NCI-H524 (cell line): ENCODE measurements around the gene ESYT1.
A peak's percentile ranks its signal among the peaks of the same experiment; 100 is the strongest.

Source experiments
- DNase-seq, 2 experiments: peaks; one replicate each; lab custom pipeline; 2025; lab: John Stamatoyannopoulos, UW

The ESYT1 gene, protein sequence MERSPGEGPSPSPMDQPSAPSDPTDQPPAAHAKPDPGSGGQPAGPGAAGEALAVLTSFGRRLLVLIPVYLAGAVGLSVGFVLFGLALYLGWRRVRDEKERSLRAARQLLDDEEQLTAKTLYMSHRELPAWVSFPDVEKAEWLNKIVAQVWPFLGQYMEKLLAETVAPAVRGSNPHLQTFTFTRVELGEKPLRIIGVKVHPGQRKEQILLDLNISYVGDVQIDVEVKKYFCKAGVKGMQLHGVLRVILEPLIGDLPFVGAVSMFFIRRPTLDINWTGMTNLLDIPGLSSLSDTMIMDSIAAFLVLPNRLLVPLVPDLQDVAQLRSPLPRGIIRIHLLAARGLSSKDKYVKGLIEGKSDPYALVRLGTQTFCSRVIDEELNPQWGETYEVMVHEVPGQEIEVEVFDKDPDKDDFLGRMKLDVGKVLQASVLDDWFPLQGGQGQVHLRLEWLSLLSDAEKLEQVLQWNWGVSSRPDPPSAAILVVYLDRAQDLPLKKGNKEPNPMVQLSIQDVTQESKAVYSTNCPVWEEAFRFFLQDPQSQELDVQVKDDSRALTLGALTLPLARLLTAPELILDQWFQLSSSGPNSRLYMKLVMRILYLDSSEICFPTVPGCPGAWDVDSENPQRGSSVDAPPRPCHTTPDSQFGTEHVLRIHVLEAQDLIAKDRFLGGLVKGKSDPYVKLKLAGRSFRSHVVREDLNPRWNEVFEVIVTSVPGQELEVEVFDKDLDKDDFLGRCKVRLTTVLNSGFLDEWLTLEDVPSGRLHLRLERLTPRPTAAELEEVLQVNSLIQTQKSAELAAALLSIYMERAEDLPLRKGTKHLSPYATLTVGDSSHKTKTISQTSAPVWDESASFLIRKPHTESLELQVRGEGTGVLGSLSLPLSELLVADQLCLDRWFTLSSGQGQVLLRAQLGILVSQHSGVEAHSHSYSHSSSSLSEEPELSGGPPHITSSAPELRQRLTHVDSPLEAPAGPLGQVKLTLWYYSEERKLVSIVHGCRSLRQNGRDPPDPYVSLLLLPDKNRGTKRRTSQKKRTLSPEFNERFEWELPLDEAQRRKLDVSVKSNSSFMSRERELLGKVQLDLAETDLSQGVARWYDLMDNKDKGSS

DNA sequence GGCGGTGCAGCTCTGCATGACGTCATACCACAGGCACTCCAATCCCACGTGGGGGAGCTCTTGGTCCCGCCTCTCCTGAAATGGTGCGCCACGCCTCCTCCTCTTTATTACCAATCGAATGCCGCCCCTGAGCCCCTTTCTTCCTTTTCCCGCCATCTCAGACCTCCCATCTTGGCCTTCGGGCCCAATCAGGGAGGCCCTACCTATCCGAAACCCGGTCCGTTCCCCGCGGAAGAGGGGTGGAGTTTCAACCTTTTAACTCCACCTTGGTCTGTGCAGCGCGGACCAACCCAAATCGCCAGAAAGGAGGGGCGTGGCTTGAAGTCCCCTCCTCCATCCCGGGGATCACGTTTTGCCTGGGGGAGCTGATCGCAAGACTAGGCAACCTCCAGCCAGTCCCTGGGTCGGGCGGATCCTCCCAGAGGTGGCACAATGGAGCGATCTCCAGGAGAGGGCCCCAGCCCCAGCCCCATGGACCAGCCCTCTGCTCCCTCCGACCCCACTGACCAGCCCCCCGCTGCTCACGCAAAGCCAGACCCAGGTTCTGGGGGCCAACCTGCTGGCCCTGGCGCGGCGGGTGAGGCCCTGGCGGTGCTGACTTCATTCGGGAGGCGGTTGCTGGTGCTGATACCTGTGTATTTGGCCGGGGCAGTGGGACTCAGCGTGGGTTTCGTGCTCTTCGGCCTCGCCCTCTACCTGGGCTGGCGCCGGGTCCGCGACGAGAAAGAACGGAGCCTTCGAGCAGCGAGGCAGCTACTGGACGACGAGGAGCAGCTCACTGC is at the start of gene ESYT1:
ESYT1 (plus strand) TSS at position 380 of the 782 bp plus-strand sequence; CDS start at position 433, 53 bp downstream.
- DNase-seq = peak; percentile 99 to 100

DNA sequence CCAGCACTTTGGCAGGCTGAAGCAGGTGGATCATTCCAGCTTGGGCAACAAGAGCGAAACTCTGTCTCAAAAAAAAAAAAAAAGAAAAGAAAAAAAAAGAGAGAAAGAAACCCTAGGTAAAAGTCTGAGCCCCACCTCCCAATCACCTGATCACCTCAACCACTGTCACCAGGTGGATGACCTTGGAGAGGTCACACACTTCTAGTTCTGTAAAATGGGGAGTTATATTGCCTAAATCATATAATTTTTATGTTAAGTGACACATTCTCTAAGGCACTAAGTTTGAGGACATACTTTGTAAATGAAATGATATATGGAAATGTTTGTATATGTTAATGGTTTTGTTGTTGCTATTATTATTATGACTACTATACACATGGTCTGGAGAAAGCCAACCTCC is 49.6 kb upstream of the ESYT1 start:
- DNase-seq = no peak

DNA sequence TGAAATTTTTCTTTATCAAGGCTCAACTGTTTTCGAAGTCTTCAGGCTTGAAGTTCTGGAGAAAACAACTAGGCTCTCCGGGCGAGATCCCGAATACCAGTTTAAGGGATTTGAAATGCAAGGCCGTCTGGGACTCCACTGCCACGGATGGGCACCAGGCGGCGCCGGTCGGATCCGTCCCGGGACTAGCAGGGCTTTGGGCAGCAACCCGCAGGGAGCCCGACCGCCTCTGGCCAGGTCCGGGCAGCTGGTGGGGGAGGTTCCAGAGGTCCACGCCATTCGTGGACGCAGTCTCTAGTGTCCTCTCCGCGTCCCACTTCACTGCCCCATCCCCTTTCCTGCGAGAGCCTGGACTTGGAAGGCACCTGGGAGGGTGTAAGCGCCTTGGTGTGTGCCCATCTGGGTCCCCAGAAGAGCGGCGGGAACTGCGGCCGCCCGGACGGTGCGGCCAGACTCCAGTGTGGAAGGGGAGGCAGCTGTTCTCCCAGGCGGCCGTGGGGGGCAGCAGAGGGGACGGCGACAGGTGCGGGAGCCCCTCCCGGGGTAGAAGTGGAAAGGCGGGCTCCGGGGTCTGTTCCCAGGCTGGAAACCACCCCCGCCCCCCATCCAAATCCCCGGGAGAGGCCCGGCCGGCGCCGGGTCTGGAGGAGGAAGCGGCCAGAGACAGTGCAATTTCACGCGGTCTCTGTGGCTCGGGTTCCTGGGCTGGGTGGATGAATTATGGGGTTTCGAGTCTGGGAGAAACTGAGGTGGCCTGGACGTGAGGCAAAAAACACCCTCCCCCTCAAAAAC is 48.9 kb upstream of the ESYT1 start:
- peak; percentile 83 to 87 for DNase-seq

DNA sequence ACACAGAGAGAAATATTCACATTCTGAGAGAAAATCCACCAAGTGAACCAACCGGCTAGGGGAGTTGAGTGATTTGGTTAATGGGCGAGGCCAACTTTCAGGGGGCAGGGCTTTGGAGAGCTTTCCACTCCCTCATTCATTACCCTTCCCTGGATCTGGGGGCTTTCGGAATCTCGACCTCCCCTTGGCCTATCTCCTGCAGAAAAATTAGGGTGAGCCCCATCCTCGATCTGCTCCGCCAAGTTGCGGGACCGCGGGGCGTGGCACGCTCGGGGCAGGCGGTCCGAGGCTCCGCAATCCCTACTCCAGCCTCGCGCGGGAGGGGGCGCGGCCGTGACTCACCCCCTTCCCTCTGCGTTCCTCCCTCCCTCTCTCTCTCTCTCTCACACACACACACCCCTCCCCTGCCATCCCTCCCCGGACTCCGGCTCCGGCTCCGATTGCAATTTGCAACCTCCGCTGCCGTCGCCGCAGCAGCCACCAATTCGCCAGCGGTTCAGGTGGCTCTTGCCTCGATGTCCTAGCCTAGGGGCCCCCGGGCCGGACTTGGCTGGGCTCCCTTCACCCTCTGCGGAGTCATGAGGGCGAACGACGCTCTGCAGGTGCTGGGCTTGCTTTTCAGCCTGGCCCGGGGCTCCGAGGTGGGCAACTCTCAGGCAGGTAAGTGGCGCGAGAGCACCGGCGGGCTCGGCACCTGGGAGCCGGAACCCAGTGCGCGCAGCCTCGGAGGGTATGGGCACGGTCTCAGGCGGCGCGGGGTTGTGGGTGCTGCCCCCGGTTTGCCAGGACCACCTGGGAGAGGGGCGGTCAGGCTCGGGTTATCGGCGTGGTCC is 48.1 kb upstream of the ESYT1 start, which contains the start of gene ERBB3:
ERBB3 (plus strand) TSS at position 443 of the 833 bp plus-strand sequence; CDS start at position 579, 136 bp downstream.
- peak; percentile 65 to 69 for DNase-seq

DNA sequence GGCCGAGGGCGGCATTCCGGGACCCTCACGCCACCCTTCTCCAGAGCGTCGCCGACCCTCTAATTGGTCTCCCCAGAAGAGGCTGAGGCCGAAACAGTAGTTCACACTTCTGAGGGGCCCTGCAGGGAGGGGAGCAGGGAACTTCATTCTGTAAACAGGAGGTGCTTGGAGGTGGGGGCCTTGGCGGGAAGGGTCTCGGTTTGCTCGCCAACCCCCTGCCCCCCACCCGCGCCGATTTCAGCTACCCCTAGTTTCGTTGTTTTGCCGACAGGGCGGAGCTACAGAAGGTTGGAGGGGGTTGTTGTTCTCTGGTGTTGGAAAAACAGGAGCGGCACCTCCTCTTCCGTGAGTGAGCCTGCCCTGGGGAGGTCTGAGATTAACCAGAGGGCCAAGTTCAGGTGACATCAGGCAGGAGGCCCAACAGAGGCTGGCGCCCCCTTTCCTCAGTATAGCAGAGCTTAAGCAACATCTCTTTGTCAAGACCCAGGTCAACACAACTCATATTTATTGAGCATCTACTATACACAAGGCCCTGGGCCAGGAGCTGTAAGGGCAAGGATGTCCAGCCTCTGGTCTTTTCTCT is 47.4 kb upstream of the ESYT1 start:
- no peak for DNase-seq

DNA sequence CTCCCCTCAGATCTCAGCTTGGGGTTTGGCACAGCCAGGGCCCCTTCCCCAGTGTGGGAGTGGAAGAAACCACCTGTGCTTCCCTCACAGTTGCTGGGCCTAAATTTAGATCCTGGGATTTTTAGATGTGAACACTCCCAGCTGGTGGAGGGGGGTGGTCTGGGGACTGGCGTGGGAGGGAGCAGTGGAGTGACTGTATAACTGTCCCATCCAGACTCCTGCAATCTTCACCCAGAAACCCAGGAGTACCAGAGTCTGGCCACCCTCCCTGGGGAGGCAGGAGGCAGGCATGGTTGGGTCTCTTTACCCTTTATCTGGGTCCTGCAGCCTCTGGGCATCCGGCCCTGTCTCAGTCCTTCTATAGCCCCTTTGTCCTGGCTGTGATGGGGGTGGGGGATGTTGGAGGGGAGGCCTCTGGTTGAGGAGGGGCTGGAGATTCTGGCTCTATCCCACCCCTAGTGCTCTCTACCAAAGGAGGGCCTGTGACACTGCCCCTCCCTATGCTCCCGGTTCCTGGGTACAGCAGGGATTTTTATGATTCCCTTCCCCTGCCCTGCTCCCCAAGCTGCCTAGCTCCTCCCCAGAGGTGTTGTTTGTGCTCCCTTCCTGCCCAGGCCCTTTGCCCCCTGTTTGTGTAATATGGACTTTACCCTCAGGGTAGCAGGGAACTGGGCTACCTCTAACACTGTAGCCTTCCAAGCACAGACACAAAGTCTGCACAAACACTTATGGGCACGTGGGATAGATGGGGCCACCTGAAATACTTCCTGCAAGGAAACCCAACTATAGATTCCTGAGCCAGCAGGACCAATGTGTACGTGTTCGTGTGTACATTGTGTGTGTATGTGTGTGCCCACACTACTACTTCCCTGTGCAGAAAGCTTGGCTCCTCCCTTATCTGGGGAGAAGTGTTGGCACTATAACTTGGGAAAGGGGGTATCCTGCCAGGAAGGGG is 46.4 kb upstream of the ESYT1 start:
- DNase-seq = no peak

DNA sequence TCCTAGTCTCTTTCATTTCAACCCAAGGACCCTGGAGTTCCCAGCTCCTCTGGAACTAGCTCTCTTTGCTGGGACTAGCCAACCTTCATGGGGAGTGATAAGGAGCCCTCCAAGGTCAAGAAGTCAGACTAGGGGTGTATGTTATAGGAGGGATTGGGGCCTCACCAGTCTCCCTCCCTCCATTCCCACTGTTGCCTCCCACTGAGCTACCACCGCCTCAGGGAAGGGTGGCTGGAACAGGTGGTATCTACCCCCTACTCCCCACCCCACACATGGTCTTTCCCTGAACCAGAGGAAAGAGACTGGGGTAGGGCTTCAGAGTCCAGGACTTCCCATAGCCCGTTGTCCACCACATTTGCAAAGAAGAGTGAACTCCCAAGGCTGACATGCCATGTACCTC is 45.7 kb upstream of the ESYT1 start:
- DNase-seq = no peak

DNA sequence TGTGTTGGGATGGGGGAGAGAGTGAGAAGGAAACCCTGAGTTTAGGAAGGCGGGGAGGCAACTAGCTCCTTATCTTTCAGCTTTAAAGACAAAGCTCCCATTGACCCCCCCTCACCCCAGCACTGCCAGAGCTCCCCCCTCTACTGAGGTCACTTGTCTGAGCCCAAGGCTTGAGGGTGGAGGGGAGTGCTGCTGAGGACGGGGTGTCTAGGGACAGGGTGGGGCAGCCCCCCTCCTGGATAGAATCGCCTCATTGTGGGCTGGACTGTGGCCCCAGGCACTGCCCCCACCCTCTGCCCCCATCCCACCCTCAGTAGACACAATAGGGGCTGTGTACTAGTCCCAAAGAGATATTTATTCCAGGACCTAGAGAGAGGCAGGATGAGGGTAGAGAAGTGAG is 45.1 kb upstream of the ESYT1 start:
- DNase-seq = no peak

DNA sequence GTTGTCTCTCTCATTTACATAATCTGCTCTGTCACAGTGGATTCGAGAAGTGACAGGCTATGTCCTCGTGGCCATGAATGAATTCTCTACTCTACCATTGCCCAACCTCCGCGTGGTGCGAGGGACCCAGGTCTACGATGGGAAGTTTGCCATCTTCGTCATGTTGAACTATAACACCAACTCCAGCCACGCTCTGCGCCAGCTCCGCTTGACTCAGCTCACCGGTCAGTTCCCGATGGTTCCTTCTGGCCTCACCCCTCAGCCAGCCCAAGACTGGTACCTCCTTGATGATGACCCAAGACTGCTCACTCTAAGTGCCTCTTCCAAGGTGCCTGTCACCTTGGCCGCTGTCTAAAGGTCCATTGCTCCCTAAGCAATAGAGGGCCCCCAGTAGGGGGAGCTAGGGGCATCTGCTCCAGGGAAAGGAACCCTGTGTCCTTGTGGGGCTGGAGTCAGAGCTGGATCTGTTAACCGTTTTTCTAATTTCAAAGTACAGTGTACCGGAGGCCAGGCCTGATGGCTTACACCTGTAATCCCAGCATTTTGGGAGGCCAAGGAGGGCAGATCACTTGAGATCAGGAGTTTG is 43.0 kb upstream of the ESYT1 start:
- DNase-seq = peak in 1 of 2 experiments; percentile 18

DNA sequence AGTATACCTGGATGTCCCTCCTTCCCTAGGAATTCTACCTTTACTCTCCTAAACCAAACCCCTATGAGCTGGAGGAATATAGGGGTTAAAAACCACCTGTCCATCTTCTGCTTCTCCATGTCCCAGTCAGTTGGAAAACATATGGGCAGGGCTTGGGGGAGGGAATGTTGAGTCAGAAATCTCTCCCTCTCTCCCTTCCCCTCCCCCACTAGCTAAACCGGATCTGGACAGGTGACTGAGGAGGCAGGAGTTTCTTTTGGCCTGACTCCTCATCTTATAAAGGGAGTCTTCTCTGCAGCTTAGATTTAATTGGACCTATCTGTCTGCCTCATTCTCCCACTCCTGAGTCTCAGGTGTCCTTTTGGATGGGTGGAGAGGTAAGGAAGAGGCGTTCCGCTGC is 42.0 kb upstream of the ESYT1 start:
- no peak for DNase-seq

DNA sequence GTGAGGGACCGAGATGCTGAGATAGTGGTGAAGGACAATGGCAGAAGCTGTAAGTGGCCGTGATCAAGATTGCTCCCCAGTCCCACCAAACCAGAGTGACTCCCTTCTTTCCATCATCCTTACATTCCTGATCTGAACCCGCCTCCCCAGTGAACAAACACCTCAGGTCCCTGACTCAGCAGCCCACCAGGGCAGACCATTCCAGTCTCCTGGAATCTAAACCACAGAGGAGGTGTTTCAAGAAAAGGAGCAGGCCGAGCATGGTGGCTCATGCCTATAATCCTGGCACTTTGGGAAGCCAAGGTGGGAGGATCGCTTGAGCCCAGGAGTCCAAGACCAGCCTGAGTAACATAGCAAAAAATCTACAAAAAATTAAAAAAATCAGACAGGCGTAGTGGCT is 41.5 kb upstream of the ESYT1 start:
- DNase-seq = no peak

DNA sequence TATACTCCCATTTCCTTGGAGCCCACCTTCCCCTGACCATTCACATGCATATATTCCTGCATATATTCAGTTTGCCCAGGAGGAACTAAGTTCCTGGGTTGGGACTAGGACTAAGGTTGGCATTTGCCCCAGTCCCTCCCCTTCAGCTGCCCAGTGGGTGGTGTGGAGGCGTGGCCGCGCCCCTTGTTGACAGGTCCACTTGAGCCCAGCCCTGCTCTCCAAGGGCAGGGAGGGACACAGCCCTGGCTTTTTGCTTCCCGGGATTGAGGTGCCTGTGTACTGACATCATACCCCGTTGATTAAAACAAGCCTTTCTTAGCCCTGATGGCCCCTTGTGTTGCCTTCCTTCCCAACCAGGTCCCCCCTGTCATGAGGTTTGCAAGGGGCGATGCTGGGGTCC is 40.8 kb upstream of the ESYT1 start:
- DNase-seq = no peak

DNA sequence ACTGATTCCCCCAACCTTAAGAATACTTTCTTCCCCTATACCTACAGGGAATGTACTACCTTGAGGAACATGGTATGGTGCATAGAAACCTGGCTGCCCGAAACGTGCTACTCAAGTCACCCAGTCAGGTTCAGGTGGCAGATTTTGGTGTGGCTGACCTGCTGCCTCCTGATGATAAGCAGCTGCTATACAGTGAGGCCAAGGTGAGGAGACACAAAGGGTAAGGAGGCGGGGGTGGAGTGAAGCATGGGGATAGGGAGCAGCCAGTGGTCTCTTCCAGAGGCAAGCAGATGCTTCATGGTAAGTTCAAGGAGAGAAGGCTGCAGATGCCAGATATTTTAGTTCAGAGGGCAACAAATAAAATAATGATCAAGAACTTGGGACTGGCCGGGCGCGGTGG is 30.3 kb upstream of the ESYT1 start:
- no peak for DNase-seq

DNA sequence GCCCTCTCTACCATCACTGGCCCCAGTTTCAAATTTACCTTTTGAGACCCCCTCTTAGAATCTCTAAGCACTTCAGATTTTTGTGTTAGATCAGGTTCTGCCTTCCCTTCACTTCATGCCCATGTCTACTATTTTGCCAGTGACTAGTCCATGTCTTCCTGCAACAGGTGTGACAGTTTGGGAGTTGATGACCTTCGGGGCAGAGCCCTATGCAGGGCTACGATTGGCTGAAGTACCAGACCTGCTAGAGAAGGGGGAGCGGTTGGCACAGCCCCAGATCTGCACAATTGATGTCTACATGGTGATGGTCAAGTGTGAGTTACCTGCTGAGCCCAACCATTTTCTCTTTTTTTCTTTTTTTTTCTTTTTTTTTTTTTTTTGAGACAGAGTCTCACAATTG is 29.5 kb upstream of the ESYT1 start:
- DNase-seq = no peak

DNA sequence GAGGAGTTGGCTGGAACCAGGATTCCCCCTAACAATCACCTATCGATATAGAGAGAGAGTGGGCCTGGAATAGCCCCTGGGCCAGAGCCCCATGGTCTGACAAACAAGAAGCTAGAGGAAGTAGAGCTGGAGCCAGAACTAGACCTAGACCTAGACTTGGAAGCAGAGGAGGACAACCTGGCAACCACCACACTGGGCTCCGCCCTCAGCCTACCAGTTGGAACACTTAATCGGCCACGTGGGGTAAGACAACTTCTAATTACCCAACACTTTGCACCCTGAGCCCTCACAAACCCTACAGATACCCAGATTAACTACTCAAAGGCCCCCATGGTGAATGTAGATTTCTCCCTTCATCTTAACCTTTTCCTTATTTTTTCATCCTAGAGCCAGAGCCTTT is 28.3 kb upstream of the ESYT1 start:
- DNase-seq = no peak

DNA sequence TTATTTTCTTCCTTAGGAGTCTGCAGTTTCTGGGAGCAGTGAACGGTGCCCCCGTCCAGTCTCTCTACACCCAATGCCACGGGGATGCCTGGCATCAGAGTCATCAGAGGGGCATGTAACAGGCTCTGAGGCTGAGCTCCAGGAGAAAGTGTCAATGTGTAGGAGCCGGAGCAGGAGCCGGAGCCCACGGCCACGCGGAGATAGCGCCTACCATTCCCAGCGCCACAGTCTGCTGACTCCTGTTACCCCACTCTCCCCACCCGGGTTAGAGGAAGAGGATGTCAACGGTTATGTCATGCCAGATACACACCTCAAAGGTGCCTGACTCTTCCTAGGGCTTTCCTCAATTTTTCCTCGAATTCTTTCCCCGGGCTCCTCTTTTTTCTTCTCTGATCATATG is 27.0 kb upstream of the ESYT1 start:
- no peak for DNase-seq

DNA sequence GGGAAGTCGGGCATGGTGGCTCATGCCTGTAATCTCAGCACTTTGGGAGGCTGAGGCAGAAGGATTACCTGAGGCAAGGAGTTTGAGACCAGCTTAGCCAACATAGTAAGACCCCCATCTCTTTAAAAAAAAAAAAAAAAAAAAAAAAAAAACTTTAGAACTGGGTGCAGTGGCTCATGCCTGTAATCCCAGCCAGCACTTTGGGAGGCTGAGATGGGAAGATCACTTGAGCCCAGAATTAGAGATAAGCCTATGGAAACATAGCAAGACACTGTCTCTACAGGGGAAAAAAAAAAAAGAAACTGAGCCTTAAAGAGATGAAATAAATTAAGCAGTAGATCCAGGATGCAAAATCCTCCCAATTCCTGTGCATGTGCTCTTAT is 25.4 kb upstream of the ESYT1 start:
- no peak for DNase-seq

DNA sequence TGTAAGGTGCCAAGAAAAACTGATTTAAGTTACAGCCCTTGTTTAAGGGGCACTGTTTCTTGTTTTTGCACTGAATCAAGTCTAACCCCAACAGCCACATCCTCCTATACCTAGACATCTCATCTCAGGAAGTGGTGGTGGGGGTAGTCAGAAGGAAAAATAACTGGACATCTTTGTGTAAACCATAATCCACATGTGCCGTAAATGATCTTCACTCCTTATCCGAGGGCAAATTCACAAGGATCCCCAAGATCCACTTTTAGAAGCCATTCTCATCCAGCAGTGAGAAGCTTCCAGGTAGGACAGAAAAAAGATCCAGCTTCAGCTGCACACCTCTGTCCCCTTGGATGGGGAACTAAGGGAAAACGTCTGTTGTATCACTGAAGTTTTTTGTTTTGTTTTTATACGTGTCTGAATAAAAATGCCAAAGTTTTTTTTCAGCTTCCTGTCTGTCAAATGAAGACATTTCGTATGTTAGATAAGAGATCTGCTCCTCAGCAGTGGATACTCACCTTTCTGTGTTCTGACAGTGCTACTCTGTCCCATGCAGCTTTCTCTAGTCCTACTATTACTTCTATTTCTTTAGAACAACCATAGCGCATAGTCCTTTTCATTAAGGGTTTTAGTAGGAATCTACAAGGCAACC is 24.9 kb upstream of the ESYT1 start:
- DNase-seq = no peak
